Measurements from ENCODE around the gene NMRK1.

Gene NMRK1

DNA sequence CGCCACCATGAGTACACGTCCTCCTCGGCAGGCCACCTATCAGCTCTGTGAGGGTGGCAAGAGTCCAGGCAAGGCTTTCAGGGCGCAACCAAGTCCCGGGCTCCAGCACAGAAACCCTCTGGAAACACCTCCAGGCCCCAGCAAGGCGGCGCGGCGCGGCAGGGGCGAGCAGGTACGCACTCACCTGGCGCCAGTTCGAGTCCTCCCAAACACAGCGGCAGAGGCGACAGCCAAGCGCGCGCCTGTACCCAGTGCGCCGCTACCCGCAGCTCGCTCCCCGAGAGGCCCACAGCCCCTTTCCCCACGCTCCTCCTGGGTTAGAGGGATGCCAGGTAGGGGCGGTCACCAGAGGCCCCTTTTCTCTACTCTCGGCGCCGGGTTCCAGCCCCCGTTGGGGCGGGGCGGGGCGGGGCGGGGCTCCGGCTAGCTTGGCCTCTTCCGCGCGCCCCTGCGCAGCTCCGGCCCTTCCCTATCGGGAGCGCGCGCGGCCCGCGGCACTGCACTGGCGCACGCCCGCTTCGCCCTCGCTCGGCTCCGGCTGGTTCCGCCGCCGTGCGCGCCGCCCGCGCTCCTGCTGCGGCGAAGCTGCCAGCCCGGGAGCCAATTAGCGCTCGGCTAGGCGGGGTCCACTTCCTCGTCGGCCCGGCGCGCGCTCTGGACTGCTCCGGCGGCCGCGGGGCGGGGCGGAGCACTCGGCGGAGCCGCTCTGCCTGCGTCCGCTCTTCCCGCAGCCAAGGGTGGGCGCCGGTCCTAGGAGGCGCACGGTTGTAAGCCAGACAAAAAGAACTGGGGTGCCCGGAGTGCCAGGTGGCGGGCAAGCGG is at the start of gene NMRK1, which contains the start of gene OSTF1:
Gene NMRK1 (minus strand): TSS at position 332 of the 822 bp plus-strand sequence. CDS start 5,040 bp downstream, outside the sequence.
Gene OSTF1 (plus strand): TSS at position 691 of the 822 bp plus-strand sequence. CDS start 179 bp downstream, outside the sequence.
- peak; percentile 90 for DNase-seq

DNA sequence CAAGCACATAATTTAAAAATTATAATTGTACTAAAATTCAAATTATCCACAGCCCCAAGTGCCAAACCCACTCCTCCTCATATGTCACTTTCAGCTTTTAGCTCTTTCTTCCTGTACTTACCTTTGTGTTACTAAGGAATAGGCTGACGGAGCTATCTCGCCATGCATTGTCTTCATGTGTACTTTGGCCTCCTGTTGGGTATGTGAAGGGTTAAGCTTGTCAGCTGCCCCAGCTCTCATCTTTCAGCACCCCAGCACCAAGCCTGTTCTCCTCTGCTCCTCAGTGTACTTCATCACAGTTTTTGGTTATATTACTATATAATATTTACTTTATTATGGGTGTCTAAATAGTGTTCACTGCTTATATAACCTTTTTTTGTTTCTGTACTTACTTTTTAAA is 46.5 kb upstream of the NMRK1 start:
- no peak for DNase-seq

DNA sequence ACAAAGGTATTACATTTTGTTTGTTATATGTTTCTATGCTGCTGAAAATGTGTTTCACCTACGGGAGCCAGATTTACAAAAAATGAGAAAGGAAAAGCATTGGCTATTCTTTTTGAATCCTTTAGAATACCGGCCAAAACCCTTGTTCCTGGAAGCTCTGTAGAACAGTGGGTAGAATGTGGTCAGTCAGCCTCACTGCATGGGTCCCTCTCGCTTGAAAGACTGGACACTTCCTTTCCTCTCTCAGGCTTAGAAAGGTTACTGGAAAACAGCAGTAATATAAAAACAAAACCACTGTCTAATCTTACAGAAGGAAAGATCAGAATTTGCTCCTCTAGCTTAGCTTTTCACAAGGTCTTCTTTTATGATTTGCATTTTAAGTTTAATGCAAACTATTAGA is 45.4 kb upstream of the NMRK1 start:
- no peak for DNase-seq

DNA sequence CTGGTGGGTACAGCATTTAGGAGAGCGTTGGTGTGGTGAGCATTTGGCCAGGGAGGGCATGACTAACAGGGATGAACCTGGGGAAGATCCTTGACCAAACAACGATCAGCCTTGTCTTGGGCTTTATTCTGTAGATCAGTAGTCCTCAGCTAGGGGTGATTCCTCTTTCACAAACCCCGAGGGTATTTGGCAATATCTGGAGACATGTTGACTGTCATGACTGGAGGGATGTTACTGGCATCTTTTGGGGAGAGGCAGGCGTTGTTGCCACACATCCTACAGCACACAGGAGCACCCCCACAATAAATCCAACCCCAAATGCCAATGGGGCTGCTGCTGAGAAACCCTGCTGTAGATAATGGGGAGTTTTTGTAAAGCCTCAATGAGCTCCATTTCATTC is 44.3 kb upstream of the NMRK1 start:
- no peak for DNase-seq

DNA sequence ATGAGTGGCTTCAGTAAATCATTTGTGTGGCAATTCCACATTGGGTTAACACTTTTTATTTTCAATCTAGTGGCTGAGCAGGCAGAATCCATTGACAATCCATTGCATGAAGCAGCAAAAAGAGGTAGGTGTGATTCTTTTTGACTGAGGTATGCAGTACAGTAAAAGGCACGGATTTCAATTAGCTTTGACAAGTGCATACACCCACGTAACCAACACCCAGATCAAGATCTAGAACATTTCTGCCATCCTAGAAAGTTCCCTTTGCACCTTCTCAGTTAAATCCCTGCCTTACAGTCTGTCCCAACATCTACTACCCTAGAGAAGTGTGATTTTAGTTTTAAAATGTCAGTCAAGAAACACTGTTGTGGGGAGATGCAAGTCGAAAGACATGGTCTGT is 43.7 kb upstream of the NMRK1 start:
- DNase-seq, result no peak

DNA sequence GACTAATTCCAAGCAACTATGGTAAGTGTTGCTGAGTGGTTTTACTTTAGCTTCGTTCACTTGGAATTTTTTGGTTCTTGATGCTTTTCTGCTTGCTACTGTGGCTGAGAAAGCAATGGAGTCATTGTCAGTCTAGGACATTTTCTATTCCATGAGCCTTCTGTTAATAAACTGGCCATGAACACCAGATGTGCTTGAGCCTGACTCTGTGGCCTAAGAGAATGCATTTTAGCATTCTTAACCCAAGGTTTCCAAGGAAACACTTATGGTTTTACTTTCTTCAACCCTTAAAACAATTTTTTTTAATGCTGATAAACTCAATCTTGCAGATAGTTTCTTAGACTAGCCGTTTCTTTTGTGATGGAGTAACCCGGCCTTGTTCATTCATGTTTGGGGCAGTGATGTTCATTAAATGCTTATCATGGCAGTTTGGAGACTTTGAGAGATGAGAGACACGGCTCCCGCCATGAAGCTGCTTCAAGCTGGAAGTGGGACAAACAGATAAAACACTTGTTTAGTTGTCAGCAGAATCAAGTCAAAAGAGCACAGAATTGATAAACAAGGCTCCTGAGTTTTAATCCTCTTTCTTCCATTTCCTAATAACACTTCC is 42.8 kb upstream of the NMRK1 start:
- no peak for DNase-seq

DNA sequence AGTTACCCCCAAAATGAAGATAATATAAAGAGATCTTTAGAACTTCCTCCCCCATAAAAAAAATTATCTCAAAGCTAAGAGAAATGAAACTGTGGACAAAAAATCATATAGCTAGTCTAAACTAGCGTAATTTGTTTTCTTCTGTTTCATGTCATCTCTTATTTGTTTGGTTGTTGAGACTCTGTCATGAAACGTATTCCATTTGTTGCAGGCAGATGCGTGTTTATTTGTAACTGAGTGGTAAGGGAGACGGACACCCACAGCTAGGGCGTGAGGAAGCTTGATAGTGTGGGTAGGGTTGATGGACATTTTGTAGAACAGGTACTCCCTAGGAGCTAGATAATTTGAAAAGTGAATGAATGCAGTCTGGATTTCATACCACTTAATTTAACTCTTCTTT is 42.2 kb upstream of the NMRK1 start:
- no peak for DNase-seq

DNA sequence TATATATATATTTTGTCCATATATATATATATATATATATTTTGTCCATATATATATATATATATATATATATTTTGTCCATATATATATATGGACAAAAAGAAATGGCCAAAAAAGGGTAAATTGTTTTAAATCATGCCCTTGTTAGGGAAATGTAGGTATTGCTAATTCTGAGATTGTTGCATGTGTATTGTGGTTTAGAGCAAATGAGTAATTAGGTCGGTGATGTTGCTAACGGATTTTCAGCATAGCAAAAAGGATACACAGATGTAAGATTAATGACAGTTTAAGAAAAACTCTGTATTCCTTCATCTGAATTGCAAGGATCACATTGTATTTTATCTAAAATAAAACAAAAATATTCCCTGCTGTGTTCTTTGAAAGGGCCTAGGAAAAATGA is 40.6 kb upstream of the NMRK1 start:
- DNase-seq, result no peak

DNA sequence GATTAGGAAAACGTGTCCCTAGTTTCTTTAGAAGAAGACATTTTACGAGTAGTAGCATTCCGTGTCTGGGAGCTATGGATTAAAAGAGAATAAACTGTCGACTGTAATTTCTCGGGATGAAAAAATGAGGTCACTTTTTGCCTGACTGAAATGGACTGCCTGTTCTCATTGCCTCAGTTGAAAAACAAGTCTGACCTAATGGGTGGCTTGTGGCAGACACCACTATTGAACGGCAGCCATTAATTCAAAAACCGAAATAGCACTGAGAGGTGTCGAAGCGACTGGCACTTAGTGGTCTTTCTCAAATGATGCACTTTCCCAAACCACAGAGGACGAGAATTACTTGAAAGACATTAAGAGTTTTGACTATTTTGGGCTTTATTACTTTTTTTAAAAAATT is 35.7 kb upstream of the NMRK1 start:
- DNase-seq, result no peak

DNA sequence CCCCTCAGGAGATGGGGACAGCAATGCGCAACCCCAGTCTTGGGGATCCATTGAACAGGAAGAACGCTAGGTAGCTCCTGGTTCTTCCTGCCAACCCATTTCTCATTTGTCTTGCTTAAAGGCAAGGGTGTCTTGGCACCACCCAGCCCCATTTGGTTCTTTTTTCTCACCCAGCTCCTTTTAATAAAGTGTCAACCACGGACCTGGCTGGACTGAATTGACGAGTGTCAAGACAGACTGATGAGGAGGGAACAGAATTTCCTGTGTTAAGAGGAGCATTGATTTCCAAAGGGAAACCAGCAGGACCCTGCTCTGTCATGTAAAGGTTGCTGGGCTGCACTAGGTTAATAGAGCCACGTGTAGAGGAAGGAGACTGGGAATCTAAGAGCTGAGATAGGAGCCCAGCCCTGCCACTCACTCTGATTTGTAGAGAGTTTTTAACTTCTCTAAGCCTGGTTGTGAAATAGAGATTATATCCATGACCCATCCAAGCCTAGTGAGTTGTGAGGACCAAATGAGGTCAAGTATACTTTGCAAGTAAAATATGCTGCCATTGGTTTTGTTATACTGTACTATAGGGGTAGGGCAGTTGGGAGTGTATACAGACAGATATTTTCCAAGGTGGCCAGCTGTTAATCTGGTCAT is 34.1 kb upstream of the NMRK1 start:
- no peak for DNase-seq

DNA sequence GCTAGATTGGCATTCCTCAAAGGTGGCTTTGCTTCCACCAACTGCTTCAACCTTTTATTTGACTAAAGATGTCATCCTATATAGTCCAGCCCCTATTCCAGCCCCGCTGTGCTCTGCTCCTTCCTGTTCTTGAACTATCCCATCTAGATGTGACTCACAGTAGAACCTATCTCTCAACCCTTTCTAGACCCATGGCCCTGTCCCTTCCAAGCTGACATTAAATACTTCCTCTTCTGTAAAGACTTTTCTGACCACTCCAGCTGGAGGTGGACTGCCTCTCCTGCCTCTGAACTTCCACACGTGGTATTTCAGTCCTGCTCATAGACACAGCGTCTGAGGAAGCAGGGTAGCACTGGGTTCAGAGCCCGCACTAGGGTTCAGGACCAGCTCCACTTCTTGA is 32.7 kb upstream of the NMRK1 start:
- no peak for DNase-seq

DNA sequence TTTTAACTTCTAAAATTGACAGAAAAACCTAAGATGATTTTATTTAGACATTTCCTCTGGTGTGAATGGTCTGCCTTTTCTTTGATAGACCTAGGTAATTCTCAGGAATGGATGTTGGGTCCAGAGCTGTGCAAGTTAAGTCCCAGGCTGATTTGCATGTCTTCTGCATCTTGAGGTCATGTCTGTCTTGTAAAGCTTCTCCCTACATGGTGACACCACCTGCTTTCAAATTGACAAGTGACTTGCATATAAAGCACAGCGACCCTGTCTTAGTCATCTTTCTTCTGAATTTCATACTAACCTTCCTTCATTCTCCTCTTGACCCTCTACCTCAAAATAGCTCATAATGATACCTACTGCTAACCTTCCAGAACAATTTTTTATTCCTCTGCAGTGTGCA is 29.6 kb upstream of the NMRK1 start:
- DNase-seq, result no peak

DNA sequence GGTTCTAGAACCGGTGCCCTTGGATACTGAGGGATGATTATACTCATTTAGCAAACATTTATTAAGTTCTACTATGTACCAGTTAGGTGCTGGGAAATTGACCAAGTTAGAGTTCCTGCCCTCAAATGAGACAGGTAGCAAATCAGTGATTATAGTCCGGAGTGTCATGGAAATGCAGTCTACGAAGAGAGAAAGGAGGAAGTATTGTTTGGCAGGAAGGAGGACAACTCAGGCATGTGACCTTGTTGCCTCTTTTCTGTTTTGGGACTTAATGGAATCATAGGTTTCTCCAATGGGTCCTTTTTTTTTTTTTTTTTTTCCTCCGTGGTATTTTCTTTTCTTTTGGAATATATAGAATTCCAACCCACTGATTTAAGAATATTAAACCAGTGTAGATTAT is 28.4 kb upstream of the NMRK1 start:
- DNase-seq, result no peak

DNA sequence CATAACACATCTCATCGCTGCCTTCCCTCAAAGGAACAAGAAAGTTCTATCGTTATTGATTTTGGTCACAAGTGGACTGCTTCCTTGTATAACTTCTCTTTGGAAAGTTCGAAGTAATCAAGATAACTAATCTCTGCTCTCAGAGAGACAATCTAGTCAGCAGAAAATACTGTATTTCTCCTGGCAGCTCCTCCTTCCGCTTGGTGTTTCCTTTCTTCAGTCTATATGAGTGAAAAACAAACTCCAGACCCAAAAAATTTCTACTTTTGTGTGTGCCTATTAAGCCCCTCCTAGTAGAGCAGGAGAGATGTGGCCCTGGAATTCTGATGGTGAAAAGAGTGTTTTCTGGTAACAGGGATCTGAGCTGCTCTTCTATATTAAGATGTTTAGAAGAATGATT is 24.8 kb upstream of the NMRK1 start:
- no peak for DNase-seq

DNA sequence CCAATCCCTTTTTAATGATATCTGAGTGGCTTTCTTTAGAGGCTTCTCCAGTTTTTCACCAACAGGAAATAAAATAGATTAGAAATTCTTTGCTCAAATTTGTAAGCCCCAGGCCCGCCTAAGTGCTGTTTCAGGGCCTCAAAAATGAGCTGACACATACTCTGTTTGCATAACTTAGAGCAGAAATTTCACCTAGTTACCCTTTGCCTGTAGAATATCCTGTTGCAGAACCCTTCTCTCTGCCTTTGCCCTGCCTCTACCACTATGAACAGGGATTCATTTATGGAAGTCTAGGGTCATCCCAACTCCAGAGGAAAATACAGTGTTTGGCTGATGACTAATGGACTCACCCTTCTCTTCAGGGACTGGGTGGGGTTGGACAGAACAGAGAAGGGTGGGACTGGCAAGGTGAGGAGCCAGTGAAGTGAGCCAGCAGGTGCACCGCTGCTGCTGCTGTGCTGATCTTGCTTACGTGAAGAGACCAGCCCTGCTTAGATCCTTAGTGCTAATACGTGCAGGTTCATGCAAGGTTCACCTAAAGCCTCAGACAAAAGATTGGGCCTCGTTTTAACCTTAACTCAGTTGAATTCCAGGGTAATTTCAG is 23.2 kb upstream of the NMRK1 start:
- no peak for DNase-seq

DNA sequence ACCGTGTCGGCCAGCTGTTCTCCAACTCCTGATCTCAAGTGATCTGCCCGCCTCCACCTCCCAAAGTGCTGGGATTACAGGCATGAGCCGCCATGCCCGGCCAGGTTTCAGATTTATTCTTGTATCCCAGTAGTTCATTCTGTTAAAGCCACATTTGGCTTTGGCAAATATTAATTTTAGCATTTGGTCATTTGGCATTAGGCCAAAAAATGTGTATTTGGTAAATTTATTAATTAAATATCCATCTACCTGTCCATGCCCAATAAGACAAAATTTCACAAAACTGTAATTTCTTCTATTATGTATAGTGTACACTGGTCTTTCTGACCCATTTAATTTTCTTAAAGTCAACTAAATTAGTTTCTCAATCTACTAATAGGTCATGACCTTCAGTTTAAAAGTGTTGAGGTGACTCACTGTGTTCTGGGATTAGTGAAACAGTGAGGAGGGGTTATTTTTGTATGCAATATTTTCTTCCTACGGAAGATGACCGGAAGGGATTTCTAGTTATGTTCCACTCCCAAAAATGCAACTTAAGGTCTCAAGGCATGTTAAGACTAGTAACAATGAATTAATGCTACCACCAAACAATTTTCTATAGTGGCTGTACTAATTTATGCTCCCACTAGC is 21.4 kb upstream of the NMRK1 start:
- no peak for DNase-seq

DNA sequence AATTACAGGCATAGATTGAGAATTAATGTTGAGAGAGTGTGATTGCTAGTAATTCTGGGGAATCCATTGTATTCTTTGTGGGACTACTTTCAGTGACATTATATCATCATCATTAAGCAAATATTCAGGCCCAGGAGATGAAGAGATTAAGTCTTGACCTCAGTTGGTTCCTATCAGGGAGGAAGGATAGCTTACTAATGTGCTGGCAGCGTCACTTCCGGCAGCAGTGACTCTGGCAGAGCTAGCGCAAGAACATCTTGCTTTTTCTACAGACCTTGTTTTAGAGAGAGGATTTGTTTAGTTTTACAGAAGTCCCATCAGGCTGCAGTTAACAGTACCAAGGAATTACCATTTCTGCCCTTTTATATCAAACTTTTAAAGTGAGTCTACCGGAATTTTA is 20.6 kb upstream of the NMRK1 start:
- no peak for DNase-seq

DNA sequence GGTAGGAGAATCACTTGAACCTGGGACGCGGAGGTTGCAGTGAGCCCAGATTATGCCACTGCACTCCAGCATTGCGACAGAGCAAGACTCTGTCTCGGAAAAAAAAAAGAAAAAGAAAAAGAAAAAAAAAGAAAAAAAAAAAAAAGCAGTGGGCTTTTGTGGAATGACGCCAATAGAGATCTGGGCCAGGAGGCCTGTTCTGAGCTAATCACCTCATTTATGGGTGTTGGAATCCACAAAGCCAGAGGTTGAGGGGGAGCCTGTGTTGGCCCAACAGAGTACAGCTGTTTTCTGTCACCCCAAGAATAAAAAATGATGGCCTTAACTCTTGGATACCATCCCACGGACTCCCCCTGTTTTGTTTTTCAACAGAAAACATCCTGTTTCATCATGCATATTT is 18.9 kb upstream of the NMRK1 start:
- no peak for DNase-seq

DNA sequence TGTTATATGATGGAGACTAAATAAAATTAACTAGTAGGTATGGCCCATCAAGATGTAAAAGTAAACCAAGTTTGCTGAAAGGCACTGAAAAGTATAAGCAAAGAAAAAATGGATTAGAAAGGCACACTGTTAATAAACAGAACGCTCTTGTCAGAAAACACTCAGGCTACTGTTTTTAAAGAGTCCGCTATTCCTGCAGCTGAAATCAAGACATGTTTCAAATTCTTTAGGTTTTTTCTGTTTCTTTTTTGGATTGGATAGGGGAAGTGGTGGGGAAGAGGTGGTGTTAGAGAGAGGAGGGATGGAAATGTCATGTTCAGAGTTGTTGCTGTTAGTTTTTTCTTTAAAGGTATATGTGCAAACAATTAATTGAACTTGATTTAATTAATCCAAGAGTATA is 17.9 kb upstream of the NMRK1 start:
- DNase-seq, result no peak

DNA sequence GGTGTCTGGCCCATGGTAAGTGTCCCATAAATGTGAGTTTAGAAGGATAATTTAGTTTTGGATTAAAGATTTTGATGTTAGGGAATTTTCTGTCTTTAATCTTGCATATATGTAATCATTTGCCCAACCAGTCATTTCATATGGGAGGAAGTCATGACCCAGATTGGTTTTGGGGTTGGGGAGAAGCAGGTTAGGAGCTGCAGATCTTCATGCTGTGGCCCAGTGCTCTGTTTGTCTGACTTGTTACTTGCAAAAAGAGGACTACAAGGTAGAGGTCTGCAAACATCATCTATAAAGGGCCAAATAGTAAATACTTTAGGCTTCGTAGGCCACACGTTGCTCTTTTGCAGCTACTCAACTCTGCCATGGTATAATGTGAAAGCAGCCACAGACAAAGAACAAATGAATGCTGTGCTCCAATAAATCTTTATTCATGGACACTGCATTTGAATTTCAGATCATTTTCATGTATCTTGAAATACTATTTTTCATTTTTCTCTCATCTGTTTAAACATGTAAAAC is 17.1 kb upstream of the NMRK1 start:
- DNase-seq, result no peak

DNA sequence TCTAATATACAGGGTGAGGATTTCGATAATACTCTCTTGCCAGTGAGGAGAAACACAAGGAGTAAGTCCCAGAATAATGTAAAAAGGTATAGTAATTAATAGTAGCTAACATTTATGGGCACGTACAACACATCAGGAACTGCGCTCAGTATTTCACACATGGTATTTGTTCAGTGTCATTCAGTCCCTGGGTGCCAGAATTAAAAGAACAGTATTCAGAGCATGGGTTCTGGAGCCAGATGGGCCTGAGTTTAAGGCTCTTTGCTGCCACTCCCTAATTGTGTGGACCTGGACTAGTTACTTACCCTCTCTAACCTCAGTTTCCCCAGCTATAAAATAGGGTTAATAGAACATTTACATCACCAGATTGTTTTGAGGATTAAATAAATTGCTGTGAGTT is 16.7 kb upstream of the NMRK1 start:
- no peak for DNase-seq

DNA sequence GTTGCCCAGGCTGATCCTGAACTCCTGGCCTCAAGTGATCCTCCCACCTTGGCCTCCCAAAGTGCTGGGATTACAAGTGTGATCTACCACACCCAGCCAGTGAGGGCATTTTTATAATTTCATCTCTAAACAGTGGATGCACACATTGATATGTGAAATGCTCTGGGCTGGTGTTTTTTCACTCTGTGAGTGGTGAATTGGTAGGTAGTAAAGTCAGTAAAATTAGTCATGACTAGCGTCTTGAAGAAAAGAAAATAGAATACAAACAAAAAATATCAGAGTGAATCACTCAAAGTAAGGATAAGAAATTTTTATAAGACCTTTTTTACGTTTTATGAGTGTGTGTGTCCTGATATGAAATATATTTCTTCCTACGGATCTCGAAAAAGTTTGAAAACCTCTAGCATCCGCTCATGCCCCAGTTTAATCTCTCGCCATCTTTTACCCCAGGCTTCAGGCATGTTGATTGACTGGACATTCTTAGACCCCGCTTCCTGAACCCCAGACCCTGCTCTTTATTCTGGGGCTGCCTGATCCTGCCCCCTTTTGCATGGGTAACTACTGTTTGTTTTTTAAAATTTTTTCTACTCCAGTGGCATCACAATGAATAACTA is 14.3 kb upstream of the NMRK1 start:
- DNase-seq, result no peak

All from NCI-H1048 (cell line).